Measurements from ENCODE around the gene PSAPL1. TPM values are rescaled to one million over a fixed set of nuclear protein-coding genes. Genes with fewer than 3 reads are reported as not detected.
A peak's percentile ranks its signal among the peaks of the same experiment; 100 is the strongest.

PSAPL1 gene
- total and polyA plus RNA-seq, 2 of the 8 experiments (the other 6 are each of a cell fraction or from before 2014, with no cell fraction given) = 0.03 TPM; not detected in 1

GRCh38 chr4:7430965-7431695 is 3.6 kb downstream of the PSAPL1 start:
- Histone ChIP-seq H2BK20ac (ENCODE audit: low read length) (peak overlapping the region; percentile 55; the same call in 1 of the 2 replicates), H3K36me3 (ENCODE audit: control insufficient read depth in 2 of 4, insufficient read depth in 4 of 4, low read length in 3 of 4) (no peaks in the 10 kb centered on the region), H4K8ac (ENCODE audit: extremely low read depth, insufficient read depth, low read length) (peak overlapping the region; percentile 45), H2BK12ac (ENCODE audit: low read depth, low read length) (peak overlapping the region; percentile 75; the same call in 1 of the 2 replicates), H2AK5ac (ENCODE audit: low read depth, low read length) (peak overlapping the region; percentile 53; the same call in 1 of the 2 replicates), H3K27me3 (replicated peaks in 1 of 4; ENCODE audit: control insufficient read depth in 3 of 4, extremely low read depth in 1 of 4, insufficient read depth in 3 of 4, low read length in 3 of 4) (no peaks in the 10 kb centered on the region), H3K27ac (ENCODE audit: low read depth, low read length) (no peak overlapping the region), H3K4ac (replicated peaks; ENCODE audit: insufficient read length, low read depth, low read length) (peak overlapping the region; percentile 13), H3K4me3 (ENCODE audit: extremely low read depth in 1 of 4, insufficient read depth in 2 of 4, low read depth in 3 of 4, low read length in 4 of 4) (no peak overlapping the region), H3K4me1 (replicated peaks in 1 of 4; ENCODE audit: control insufficient read depth in 3 of 4, insufficient read depth in 4 of 4, low read length in 3 of 4) (peaks cover 0 to 29% (median 13%) of the 10 kb centered on the region in 4 experiments; a peak in 4 of 7 replicates), H4K91ac (replicated peaks; ENCODE audit: insufficient read length, low read length) (peak overlapping the region; percentile 44), H4K20me1 (replicated peaks in 1 of 2; ENCODE audit: control insufficient read depth in 1 of 2, insufficient read depth in 2 of 2, low read length in 2 of 2) (no peaks in the 10 kb centered on the region), H3K79me2 (ENCODE audit: control insufficient read depth in 1 of 2, insufficient read depth in 2 of 2, low read length in 2 of 2) (no peaks in the 10 kb centered on the region), H3K23ac (ENCODE audit: insufficient read length) (no peak overlapping the region), H2AFZ (ENCODE audit: low read length) (no peak overlapping the region), H3K18ac (ENCODE audit: extremely low read depth, low read length) (peak overlapping the region; percentile 71), H3K23me2 (ENCODE audit: low read depth, low read length) (no peaks in the 10 kb centered on the region), H3K4me2 (ENCODE audit: insufficient read depth in 1 of 2, low read depth in 2 of 2, low read length in 2 of 2) (no peak overlapping the region), H3K9ac (replicated peaks in 1 of 4; ENCODE audit: extremely low read depth in 1 of 4, low read depth in 3 of 4, low read length in 3 of 4) (no peak overlapping the region), H3K56ac (replicated peaks; ENCODE audit: insufficient read length, low read depth, low read length) (no peak overlapping the region), H2BK5ac (ENCODE audit: low read depth, low read length) (peak overlapping the region; percentile 66; the same call in 1 of the 2 replicates), H3K79me1 (ENCODE audit: low read depth, low read length) (no peaks in the 10 kb centered on the region), H2BK15ac (ENCODE audit: low read length) (peak overlapping the region; percentile 53; the same call in 1 of the 2 replicates), H2BK120ac (replicated peaks; ENCODE audit: low read depth, low read length) (no peak overlapping the region), H3K14ac (ENCODE audit: insufficient read length) (no peak overlapping the region), H3K9me3 (ENCODE audit: insufficient read depth in 2 of 2, low read depth in 1 of 2, low read length in 1 of 2) (no peaks in the 10 kb centered on the region), H4K5ac (ENCODE audit: insufficient read length, low read depth, low read length) (no peak overlapping the region)
- ChIA-PET CTCF (ENCODE audit: partially characterized antibody) (interaction anchor here (1.2 to 2.5 kb wide), 4 partner anchors 18 to 95 kb away, joined by 3 to 8 read pairs (median 7); no protein-coding TSS in a partner anchor), POLR2A (ENCODE audit: partially characterized antibody) (interaction anchor here (1.0 kb wide), 1 partner anchor 21 kb away, joined by 3 read pairs; no protein-coding TSS in a partner anchor)
- no peak for FAIRE-seq
- DNase-seq (ENCODE audit: low read depth in 1 of 2, low spot score in 2 of 2) = no peak
- WGBS, 2 experiments (ENCODE audit: extremely low coverage in 1 of 2, insufficient coverage in 1 of 2, insufficient read length in 1 of 2, insufficient replicate concordance in 2 of 2, low coverage in 1 of 2, low lambda C conversion rate in 2 of 2, missing lambda C conversion rate in 1 of 2) = 91% methylated on average over 10 of the region's 17 CpGs; no CpG with 5 or more reads in 1 of the 2 experiments
- TF ChIP-seq EP300 (IDR thresholded peaks at IDR 0.05; ENCODE audit: borderline replicate concordance in 1 of 2, low read depth in 2 of 2, low read length in 2 of 2) (no peak), KDM1A (IDR thresholded peaks at IDR 0.05; ENCODE audit: borderline replicate concordance, low read length) (no peak), BCL11A (IDR thresholded peaks at IDR 0.05; ENCODE audit: low read depth in 2 of 2, low read length in 2 of 2) (no peak), SP1 (IDR thresholded peaks at IDR 0.05; ENCODE audit: low read depth, low read length) (no peak), SP2 (IDR thresholded peaks at IDR 0.05; ENCODE audit: low read length) (no peak)

Measured in H1 (cell line).